GM19238 (cell line): ENCODE measurements around the gene PRKAG3.
"Not testable (repeated sequence)": the region's sequence is repeated elsewhere in the genome, so short reads cannot be mapped to it uniquely, and the experiment has no call there.

Source experiments
- DNase-seq: peaks from one replicate; pipeline ENCODE4 v3.0.0; 2011; ENCODE audit warnings: low spot score; ENCODE audit not compliant: insufficient read length

Gene PRKAG3

GRCh38 chr2:218844334-218844733 is 12.7 kb upstream of the PRKAG3 start:
- not testable (repeated sequence) for DNase-seq

- no peak for DNase-seq
Observed at GRCh38 chr2:218839888-218840287, 8.3 kb upstream of the PRKAG3 start.

GRCh38 chr2:218839430-218839829 is 7.8 kb upstream of the PRKAG3 start:
- no peak for DNase-seq

GRCh38 chr2:218837495-218837894 is 5.9 kb upstream of the PRKAG3 start:
- DNase-seq, result no peak

GRCh38 chr2:218834685-218835084 is 3.1 kb upstream of the PRKAG3 start:
- no peak for DNase-seq

- DNase-seq, result no peak
Observed at GRCh38 chr2:218833023-218833609, 1.5 kb upstream of the PRKAG3 start.

- no peak for DNase-seq
Observed at GRCh38 chr2:218832520-218832919, 917 bp upstream of the PRKAG3 start.

- DNase-seq, result no peak
Observed at GRCh38 chr2:218832081-218832480, 478 bp upstream of the PRKAG3 start.

GRCh38 chr2:218830526-218831306 is 887 bp downstream of the PRKAG3 start:
- DNase-seq, result no peak

- no peak for DNase-seq
Observed at GRCh38 chr2:218829868-218830451, 1.6 kb downstream of the PRKAG3 start.

GRCh38 chr2:218828477-218828778 is 3.2 kb downstream of the PRKAG3 start:
- DNase-seq, result no peak

- no peak for DNase-seq
Observed at GRCh38 chr2:218827701-218828476, 3.7 kb downstream of the PRKAG3 start.

GRCh38 chr2:218826791-218827190 is 4.8 kb downstream of the PRKAG3 start:
- DNase-seq, result no peak

GRCh38 chr2:218824004-218824403 is 7.6 kb downstream of the PRKAG3 start:
- DNase-seq, result no peak

GRCh38 chr2:218823196-218823855 is 8.3 kb downstream of the PRKAG3 start:
- no peak for DNase-seq

GRCh38 chr2:218822622-218823021 is 9.0 kb downstream of the PRKAG3 start:
- DNase-seq, result no peak

GRCh38 chr2:218821605-218822211 is 9.9 kb downstream of the PRKAG3 start:
- no peak for DNase-seq

- no peak for DNase-seq
Observed at GRCh38 chr2:218820746-218821369, 10.7 kb downstream of the PRKAG3 start.

- DNase-seq, result no peak
Observed at GRCh38 chr2:218819093-218819492, 12.5 kb downstream of the PRKAG3 start.

- DNase-seq, result no peak
Observed at GRCh38 chr2:218816561-218817011, 15.0 kb downstream of the PRKAG3 start.

- DNase-seq, result no peak
Observed at GRCh38 chr2:218815649-218816048, 16.0 kb downstream of the PRKAG3 start.
